Body of pancreas (tissue), 4 donors: ENCODE results near the gene ADCY5.
A peak's percentile ranks its signal among the peaks of the same experiment; 100 is the strongest.

Experiments used
- CTCF ChIP-seq, 7 experiments: fragments of 450-650 bp in 4 of 7; fragments of 200-600 bp in 3 of 7; sonication (generic) in 3 of 7; IDR thresholded peaks; one replicate each; pipeline ENCODE4 v1.5.1; 2016 to 2019; ENCODE audit warnings: antibody characterized with exemption in 7 of 7
- POLR2A ChIP-seq, 3 donors: fragments of 450-650 bp; IDR thresholded peaks; one replicate each; pipeline ENCODE4 v1.6.1; 2016; ENCODE audit warnings: antibody characterized with exemption in 3 of 3, mild to moderate bottlenecking in 2 of 3

- no peak for TF ChIP-seq CTCF (IDR thresholded peaks at IDR 0.05)
- peak in 2 of 3 donors; percentile 38 to 40 for TF ChIP-seq POLR2A (IDR thresholded peaks at IDR 0.05)
These were observed 25.9 kb downstream of the ADCY5 start for GRCh38 chr3:123423031-123423430.
